HG03064 (cell line): Measurements from ENCODE around the gene ICAM1.
A peak's percentile ranks its signal among the peaks of the same experiment; 100 is the strongest.
"Not testable (repeated sequence)": the region's sequence is repeated elsewhere in the genome, so short reads cannot be mapped to it uniquely, and the experiment has no call there.

Experiments used
- ATAC-seq: cut with Tn5 transposase; IDR thresholded peaks from one replicate; pipeline ENCODE4 v1.9.1; 2021; ENCODE audit warnings: low read depth; ENCODE audit not compliant: unreplicated experiment

The ICAM1 gene

GRCh38 chr19:10241826-10242449 is 29.0 kb upstream of the ICAM1 start:
- ATAC-seq: not testable (repeated sequence)

DNA sequence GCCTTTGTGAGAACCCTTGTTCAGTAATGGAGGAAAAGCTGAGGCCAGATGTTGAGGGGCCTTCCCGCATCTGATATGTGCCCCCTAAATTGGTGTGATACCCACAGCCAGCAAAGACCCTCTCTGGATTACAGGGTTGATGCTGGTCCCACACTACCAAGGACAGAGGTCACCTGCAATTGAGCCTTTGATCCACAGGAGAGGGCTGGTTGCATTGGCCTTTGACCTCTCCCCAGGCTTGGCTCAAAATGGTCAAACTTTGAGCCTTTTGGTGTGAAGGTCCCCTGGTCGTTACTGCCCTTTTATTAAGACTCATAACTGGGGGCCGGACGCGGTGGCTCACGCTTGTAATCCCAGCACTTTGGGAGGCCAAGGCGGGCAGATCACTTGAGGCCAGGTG is 27.3 kb upstream of the ICAM1 start:
- no peak for ATAC-seq

DNA sequence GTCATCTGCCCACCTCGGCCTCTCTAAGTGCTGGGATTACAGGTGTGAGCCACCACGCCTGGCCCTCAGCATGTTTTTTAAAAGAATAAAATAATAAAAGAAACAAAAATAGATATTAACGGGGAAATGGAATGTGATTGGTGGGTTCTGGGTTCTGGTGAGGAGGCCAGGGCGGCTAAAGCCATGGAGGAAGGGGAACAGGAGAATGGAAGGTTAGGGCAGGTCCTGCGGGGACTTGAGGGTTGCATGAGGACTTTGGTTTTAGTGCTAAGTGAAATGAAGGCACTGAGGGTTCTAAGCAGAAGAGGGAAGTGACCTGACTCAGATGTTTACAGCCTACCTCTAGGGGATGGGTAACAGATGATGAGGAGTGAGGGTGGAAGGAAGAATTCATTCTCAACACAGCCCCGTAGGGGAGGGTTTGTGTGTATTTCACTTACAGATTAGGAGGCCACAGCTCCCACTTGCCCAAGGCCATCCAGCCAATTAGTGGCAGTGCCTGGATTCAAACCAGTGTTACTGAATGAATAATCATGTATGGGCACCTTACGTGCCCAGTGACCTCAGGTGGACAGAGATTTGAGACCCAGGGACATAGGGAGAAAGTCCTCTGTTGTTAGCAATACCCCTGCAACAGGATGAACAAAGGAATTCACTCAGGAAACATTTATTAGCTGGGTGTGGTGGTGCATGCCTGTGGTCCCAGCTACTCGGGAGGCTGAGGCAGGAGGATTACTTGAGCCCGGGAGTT is 25.6 kb upstream of the ICAM1 start:
- no peak for ATAC-seq

GRCh38 chr19:10246511-10246910 is 24.4 kb upstream of the ICAM1 start:
- no peak for ATAC-seq

- peak; percentile 64 for ATAC-seq
Observed at GRCh38 chr19:10251792-10252694, 18.9 kb upstream of the ICAM1 start, which contains the start of gene MRPL4. MRPL4 (plus strand) TSS chr19:10252214; CDS start chr19:10252254, 40 bp downstream.

GRCh38 chr19:10252707-10253106 is 18.2 kb upstream of the ICAM1 start:
- no peak for ATAC-seq

DNA sequence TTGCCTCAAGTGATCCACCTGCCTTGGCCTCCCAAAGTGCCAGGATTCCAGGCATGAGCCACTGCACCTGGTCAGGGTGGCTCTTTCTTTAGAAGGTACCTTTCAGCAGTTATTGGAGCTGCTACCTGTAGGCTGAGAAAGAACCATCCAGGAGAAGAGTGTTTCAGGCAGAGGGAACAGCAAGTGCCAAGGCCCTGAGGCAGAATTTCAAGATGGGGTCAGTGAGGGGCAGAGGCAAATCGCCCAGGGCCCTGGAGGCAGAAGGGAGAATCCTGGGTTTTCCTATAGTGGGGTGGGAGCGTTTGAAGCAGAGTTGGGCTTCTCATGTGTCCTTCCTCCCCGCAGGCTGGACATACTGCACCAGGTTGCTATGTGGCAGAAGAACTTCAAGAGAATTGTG is 16.7 kb upstream of the ICAM1 start:
- ATAC-seq: no peak

GRCh38 chr19:10255358-10255757 is 15.6 kb upstream of the ICAM1 start:
- ATAC-seq: no peak

DNA sequence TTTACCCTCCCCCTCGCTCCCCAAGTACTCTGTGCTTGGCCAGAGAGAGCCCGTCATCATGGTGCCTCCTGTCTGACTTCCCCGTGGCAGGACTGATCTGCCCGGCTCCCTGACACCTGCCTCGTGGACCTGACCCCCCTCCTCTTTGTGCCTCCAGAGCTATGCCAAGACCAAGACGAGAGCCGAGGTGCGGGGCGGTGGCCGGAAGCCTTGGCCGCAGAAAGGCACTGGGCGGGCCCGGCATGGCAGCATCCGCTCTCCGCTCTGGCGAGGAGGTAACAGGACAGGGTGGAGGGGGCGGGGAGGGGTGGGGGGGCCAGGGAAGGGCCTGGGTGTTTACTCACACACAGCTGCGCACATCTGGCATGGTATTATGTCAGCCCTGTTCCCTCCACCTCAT is 14.4 kb upstream of the ICAM1 start:
- ATAC-seq: no peak

GRCh38 chr19:10256970-10257615 is 13.8 kb upstream of the ICAM1 start:
- no peak for ATAC-seq

DNA sequence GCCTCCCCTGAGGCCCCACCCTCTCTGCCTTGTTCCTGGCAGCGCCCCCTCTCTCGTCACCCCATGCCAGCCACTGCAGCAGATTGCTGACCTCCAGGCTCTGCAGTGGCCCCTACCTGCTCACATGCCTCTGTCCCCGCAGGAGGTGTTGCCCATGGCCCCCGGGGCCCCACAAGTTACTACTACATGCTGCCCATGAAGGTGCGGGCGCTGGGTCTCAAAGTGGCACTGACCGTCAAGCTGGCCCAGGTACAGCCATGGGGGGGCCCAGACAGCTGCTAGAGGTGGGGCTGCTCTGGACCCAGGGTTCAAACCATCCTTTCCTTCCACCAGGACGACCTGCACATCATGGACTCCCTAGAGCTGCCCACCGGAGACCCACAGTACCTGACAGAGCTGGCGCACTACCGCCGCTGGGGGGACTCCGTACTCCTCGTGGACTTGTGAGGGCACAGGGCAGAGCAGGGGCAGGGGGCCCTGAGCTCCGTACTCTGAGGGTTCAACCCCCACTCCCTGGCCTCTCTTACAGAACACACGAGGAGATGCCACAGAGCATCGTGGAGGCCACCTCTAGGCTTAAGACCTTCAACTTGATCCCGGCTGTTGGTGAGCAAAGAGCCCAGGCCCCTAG is 12.7 kb upstream of the ICAM1 start:
- ATAC-seq: no peak

DNA sequence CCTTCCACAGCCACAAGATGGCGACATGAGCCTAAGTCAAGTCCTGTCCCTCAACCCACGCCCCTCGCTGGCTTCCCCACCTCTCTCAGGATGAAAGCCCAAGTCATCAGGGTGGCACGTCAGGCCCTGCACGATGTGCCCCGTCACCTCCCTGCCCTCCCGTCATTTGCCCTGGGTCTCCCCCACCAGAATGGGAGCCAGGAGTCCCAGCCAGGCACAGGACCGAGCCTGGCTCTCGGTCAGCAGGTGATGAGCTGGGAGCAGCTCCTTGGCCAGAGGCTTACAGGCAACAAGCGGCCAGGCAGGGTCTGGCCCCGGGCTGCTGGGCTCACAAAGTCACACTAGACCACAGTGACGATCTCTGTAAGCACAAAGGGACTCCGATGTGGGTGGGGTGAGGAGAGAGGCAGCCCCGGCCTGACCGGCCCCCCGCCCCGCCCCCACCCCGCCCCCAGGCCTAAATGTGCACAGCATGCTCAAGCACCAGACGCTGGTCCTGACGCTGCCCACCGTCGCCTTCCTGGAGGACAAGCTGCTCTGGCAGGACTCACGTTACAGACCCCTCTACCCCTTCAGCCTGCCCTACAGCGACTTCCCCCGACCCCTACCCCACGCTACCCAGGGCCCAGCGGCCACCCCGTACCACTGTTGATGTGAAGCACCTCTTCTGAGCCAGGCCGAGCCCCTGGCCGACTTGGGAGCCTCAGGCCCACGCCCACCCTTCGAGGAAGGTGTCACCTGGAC is 11.6 kb upstream of the ICAM1 start:
- ATAC-seq: no peak

GRCh38 chr19:10260141-10260584 is 10.8 kb upstream of the ICAM1 start:
- no peak for ATAC-seq

DNA sequence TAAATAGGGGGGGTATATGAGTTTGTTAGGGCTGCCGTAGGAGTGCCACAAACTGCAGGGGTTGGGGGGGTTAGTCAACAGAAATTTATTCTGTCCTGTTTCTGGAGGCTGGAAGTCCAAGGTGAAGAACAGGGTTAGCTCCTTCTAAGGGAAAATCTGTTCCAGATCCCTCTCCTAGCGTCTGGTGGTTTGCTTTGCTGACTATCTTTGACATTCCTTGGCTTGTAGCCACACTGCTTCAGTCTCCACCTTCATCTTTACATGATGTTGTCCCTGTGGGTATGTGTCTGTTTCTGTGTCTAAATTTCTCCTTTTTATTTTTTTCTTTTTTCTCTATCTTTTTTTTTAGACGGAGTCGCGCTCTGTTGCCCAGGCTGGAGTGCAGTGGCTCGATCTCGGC is 8.1 kb upstream of the ICAM1 start:
- ATAC-seq: no peak

GRCh38 chr19:10266706-10267105 is 4.2 kb upstream of the ICAM1 start:
- no peak for ATAC-seq

DNA sequence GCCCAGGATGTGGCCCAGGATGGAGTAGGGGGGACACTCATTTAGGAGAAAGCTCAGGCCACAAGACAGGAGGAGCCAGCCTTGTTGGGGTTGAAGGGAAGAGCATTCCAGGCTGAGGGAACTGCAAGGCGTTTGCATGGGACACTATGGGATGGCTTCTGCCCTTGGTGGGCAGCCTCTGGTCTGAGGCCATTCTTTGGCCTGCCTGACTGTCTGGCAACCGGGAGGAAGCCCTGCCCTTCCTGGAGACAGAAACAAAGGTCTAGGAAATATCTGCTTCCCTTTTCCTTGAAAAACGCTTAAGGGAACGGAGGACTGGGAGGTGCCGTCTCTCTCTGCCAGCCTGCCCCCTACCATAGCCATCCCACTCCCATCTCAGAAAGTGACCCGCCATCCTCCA is 2.8 kb upstream of the ICAM1 start:
- no peak for ATAC-seq

DNA sequence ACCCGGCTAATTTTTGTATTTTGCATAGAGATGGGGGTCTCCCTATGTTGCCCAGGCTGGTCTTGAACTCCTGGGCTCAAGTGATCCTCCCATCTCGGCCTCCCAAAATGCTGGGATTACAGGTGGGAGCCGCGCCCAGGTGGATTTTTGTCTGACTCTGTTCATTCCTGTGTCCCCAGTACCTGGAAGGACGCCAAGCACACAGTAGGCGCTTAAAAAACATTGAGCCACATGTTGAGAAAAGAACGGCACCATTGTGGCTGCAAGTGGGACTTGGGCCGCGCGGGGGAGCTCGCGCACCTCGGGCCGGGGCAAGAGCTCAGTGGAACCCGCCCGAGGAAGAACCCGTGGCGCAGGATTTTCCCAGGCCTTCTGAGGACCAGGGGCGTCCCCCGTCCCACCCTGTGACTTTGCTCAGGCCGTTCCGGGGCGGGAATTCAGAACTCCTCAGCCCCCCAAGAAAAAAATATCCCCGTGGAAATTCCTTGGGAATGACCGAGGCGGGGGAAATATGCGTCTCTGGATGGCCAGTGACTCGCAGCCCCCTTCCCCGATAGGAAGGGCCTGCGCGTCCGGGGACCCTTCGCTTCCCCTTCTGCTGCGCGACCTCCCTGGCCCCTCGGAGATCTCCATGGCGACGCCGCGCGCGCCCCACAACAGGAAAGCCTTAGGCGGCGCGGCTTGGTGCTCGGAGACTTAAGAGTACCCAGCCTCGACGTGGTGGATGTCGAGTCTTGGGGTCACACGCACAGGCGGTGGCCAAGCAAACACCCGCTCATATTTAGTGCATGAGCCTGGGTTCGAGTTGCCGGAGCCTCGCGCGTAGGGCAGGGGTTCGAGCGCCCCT is 1.4 kb upstream of the ICAM1 start:
- ATAC-seq: no peak

DNA sequence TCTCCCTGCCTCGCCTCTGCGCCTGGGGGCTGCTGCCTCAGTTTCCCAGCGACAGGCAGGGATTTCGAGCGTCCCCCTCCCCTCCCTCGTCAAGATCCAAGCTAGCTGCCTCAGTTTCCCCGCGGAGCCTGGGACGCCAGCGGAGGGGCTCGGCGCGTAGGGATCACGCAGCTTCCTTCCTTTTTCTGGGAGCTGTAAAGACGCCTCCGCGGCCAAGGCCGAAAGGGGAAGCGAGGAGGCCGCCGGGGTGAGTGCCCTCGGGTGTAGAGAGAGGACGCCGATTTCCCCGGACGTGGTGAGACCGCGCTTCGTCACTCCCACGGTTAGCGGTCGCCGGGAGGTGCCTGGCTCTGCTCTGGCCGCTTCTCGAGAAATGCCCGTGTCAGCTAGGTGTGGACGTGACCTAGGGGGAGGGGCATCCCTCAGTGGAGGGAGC is 722 bp upstream of the ICAM1 start:
- ATAC-seq: no peak
